ENCODE results near the gene LIX1L.

Gene LIX1L

DNA sequence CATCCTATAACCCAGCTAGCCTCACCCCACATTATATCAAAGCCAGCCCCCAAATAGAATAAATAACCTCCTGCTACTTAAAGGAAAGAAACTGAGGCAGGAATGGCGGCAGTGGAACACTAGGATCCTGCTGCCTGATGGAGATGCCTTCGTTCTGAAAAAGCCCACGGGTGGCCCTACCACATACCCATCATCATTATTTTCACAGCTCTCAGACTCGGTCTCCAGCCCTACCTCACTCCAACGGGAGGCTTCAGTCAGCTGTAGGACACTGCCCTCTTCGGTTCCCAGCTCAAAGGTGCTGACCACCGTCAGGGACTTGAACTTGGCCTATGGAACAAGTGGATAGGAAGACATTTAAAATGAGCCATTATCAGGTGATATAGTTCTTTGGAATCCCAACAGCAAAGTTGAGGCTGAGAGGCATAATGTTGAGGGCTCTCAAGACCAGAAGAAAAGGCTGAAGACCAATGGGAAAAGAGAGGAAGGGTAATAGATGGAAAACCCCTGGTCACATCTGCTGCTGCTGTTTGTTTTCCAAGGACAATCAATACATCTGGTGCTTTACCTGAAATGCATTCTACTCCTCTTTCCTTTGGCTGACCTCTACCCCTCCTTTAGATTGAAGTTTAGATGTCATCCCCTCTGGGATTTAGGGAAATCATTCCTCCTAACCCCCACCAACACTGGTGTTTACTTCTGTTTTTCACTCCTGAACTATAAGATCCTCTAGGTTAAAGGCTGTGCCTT lies 64.3 kb downstream of the LIX1L start:
- no peak for DNase-seq (ENCODE audit: low spot score)

DNA sequence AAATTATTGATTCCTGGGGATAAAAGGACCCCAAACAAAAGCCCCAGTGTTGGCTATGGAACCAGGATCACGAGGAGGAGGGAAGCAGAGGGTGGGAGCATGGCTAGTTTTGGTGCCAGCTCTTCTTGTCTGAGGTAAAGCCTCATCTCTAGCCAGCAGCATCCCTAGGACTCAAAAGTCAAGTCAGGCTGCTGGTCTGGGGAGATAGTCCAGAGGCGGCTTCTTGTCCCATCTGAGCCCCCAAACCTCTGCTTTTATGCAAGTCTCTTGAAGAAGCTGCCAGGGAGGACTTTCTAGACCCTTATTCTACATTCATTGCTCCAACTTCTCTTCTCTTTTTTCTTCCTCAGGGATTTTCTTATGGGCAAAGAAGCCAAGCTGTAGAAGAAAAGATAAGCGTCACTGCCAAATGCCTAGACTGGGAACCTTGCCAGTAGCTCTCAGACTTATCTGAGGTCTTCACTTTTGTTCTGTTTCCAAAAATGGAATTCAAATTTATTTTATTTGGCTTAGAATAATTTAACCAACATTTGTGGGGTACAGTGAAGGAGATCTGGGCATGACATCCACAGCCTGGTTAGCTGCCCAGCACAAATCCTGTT lies 65.2 kb downstream of the LIX1L start:
- no peak for DNase-seq (ENCODE audit: low spot score)

DNA sequence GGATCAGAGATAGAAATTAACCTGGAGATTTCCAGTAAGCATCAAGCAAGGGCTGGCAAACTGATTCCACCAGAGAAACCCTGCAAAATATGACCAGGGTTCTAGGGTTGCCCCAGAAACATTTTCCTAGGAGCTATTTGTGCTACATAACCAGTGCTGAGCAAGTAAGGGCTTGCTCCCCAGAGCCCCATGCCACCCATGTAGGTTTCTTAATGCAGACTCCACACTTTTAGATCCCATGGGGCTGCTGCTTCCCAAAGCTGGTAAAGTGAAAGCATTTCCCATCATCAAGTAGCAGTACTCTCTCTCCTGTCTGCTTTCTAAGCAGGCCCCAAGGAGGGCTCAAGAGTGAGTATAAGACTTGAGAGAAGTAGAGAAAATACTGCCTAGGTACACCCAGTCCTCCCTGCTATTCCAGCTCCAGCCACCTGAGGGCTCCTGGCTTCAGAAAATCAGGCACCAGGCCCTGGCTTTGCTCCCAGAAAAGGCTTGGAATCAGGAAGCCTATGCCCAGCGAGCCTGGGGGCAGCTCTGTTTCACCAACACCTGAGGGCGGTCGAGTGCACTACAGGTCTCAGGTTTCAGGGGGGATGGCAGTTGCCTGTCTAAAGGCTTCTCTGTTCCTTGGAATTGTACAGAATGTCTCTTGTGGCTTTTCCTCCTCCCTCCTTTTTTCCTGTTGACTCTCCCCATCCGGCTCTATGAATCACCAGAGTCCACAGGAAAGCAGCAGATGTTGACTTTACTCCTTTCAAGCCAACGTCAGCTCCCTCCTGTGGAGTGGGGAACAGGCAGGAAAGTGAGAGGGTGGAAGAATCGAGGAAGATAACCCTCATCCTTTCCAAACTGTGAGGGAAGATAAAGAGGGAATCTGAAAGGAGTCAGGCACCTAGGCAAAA lies 66.0 kb downstream of the LIX1L start:
- DNase-seq (ENCODE audit: low spot score) = peak; percentile 95

DNA sequence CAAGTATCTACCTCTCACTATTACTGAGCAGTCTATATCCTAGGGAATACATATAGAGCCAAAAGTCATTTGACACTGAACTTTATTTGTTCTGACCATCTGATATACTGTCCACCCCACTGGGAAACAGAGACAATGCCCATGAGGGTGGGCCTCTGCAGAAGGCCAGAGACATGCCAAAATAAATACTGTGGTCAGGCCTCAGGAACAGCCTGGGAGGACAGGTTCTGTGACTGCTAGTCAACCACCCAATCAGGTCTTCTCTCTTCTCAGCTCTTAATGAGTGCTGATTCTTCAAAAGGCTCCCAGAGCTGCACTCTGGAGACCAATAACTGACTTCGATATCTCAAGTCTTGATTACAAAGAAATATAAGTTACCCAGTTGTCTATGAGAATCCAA lies 66.7 kb downstream of the LIX1L start:
- DNase-seq (ENCODE audit: low spot score) = no peak

DNA sequence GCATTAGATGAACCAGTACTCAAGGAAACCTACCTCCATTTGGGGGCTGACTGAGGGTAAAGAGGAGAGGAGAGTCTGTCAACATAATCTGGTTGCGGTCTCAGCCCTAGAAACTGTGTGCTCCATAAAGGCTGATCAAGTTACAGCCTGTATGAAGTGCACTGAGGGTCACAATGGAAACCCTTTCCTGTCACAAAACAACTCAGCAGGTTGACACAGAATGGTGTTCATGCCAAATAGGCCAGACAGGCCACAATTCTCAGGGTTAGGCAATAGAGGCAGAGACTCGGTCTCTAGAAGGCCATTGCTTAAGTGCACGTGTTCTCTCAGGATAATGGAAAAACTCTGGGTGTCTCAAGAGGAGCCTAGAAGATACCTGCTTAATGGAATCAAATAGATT lies 68.1 kb downstream of the LIX1L start:
- no peak for DNase-seq (ENCODE audit: low spot score)

DNA sequence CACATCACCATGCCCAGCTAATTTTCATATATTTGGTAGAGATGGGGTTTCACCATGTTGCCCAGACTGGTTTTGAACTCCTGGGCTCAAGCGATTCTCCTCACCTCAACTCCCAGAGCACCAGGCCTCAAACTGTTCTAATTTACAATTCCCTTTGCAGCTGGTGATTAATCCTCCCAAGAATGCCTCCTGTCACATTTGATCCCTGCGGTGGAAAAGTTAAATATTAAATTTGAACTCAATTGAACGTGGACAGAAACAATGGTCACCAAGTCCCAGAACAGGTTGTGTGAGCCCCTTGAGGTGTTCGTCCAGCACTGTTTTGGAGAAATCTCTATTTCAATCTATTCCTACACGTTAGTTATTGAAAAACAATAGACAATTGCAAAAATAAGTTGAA lies 70.2 kb downstream of the LIX1L start:
- DNase-seq (ENCODE audit: low spot score) = no peak

DNA sequence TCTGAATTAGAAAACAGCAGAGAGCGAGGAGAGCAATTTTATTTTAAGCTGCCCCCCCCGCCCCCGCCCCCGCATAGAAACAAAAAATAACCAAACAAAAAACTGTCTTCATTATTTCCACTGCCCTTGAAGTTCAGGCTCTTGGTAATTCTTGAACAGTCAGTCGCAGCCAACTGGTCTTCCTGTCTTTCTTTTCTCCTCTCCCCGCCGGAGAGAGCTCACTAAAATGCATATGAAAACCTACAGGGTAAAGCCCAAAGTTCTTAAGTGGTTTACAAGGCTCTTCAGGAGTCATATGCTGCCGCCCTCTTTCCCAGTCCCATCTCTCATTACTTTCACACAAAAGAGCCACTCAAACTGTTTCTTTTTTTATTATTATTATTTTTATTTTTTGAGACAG lies 71.0 kb downstream of the LIX1L start:
- no peak for DNase-seq (ENCODE audit: low spot score)

DNA sequence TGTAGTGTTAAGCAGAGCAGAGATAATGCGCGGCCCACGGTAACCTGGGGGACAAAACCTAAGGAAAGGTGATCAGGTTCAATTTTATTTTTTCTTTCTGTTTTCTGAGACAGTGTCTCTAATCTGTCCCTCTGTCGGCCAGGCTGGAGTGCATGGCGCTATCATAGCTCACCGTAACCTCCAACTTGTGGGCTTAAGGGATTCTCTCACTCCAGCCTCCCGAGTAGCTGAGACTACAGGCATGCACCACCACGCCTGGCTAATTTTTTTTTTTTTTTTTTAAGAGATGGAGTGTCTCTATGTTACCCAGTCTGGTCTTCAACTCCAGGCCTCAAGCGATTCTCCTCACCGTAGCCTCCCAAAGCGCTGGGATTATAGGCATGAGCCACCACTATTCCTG lies 71.4 kb downstream of the LIX1L start:
- DNase-seq (ENCODE audit: low spot score) = no peak

DNA sequence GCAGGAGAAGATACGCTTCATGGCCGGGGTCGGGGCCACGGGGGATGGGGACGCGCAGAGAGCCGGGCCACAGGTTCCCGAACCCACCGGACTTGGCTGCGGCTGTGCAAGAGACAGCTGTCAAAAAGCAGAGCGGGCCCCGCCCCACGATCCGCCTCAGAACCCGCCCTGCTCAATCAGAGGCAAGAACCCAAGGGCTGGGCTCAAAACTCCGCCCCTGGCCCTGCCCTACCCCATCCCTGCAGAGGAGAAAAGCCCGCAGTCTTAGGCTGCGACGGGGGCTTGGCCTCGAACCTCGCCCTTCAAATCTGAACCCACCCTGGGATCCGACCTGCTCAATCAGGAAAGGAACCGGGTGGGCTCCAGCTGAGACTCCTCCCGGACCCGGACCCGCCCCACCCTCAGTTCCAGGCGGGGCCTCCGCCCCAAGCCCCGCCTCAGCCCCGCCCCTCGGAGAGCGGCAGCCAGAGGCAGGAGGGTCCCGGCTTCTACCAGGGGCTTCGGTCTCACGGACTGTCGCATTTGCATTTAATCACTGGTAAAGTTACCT lies 72.0 kb downstream of the LIX1L start, which contains the start of gene ANKRD35:
ANKRD35 (minus strand) TSS at position 129 of the 550 bp plus-strand sequence; CDS start at position 21, 108 bp downstream.
- peak; percentile 61 for DNase-seq (ENCODE audit: low spot score)

DNA sequence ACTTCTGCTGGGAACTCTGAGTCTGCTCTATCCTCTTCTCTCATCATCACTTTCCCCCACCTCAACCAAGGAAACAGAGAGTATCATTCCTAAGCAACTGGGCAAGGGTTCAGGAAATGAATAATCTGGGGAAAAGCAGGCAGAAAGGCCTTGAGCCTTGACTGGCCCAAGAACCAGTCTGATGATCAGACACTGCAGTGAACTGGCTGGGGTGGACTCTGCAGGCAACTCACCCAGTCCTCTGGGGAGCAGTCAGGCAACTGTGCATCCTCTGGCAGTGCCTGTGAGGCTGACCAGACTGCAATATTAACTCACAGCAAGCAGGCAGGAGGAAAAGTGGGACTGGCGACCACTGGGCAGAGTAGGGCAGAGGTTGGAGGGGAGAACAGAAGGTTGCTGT lies 73.1 kb downstream of the LIX1L start:
- no peak for DNase-seq (ENCODE audit: low spot score)
